D341Med (cell line): ENCODE results near the gene DDX11.
"Not testable (repeated sequence)": the region's sequence is repeated elsewhere in the genome, so short reads cannot be mapped to it uniquely, and the experiment has no call there.

ENCODE experiments used
- DNase-seq: peaks from one replicate; pipeline ENCODE4 v3.0.0; 2012; ENCODE audit warnings: low spot score

The DDX11 gene

GRCh38 chr12:31124158-31124557, 50.5 kb downstream of the DDX11 start:
- DNase-seq, result not testable (repeated sequence)

- not testable (repeated sequence) for DNase-seq
Observed at GRCh38 chr12:31125171-31125570, 51.5 kb downstream of the DDX11 start.

GRCh38 chr12:31127209-31127848, 53.7 kb downstream of the DDX11 start:
- DNase-seq, result not testable (repeated sequence)

- not testable (repeated sequence) for DNase-seq
Observed at GRCh38 chr12:31136581-31136980, 62.9 kb downstream of the DDX11 start.

- not testable (repeated sequence) for DNase-seq
Observed at GRCh38 chr12:31144768-31145167, 71.1 kb downstream of the DDX11 start.

GRCh38 chr12:31145296-31145695, 71.6 kb downstream of the DDX11 start:
- DNase-seq, result not testable (repeated sequence)

GRCh38 chr12:31147415-31147814, 73.8 kb downstream of the DDX11 start:
- DNase-seq, result not testable (repeated sequence)

GRCh38 chr12:31150766-31151165, 77.1 kb downstream of the DDX11 start:
- not testable (repeated sequence) for DNase-seq
